K562 (cell line): Measurements from ENCODE around the gene SACM1L. TPM values are rescaled to one million over a fixed set of nuclear protein-coding genes. Genes with fewer than 3 reads are reported as not detected.

ENCODE experiments used
- ATAC-seq: fragments of 200-7000 bp; cut with Tn5 transposase; 3 replicates; pipeline ENCODE4 v1.9.1; 2020; ENCODE audit warnings: moderate library complexity
- BruUV-seq: library from RNA; stranded (reverse); fragments of 400-500 nt; replicated peaks from 2 replicates; lab custom pipeline; 2021; lab: Mats Ljungman, UMichigan
- CTCF ChIA-PET: fragments of 300-600 bp; formaldehyde crosslinking; extraction: SDS; loops from one replicate; lab custom pipeline; 2021; ENCODE audit warnings: low intra/inter-chr PET ratio; lab: Yijun Ruan, JAX
- POLR2A ChIA-PET: fragments of 300-600, 350-650 bp; sonication (Branson Sonifier 250); formaldehyde crosslinking; extraction: SDS; loops from one replicate; lab custom pipeline; 2021; ENCODE audit warnings: antibody characterized with exemption, inconsistent platforms; lab: Yijun Ruan, JAX
- DNase-seq, 4 experiments: peaks; one replicate each; pipeline versions ENCODE4 v3.0.0 to v3.0.0-alpha.2; 2011 to 2018; ENCODE audit warnings: low spot score in 3 of 4, mixed read lengths in 3 of 4; ENCODE audit errors: extremely low read depth in 1 of 4
- FAIRE-seq: peaks from 2 replicates; lab custom pipeline; 2011; peaks lifted over from hg19 to GRCh38; lab: Jason Lieb, UNC
- H2AFZ ChIP-seq: 2 replicates; pipeline ENCODE4 v1.6.0; 2011; ENCODE audit warnings: low read depth, low read length, control low read depth, inconsistent platforms
- H3K27ac ChIP-seq: fragments of 200-600 bp; 3 replicates; pipeline ENCODE4 v1.8.0; 2011; ENCODE audit warnings: low read depth, mild to moderate bottlenecking, control low read depth, inconsistent platforms, low read length, moderate library complexity, mixed read lengths; ENCODE audit errors: extremely low read depth
- H3K27me3 ChIP-seq, 2 experiments: fragments of 300-600 bp in 1 of 2; 2 replicates in 1 of 2; 3 replicates in 1 of 2; pipeline versions ENCODE4 v1.6.0 to v1.8.0; 2011; ENCODE audit warnings: inconsistent platforms in 2 of 2, low read length in 2 of 2, mild to moderate bottlenecking in 1 of 2, mixed read lengths in 1 of 2, moderate library complexity in 1 of 2; ENCODE audit not compliant: control insufficient read depth in 2 of 2, insufficient read depth in 2 of 2
- H3K36me3 ChIP-seq: fragments of 300-600 bp; 3 replicates; pipeline ENCODE4 v1.8.0; 2011; ENCODE audit warnings: mild to moderate bottlenecking, low read length, inconsistent platforms; ENCODE audit not compliant: control insufficient read depth, insufficient read depth
- H3K4me1 ChIP-seq, 2 experiments: fragments of 200-600 bp in 1 of 2; replicated peaks in 1 of 2; 2 replicates in 1 of 2; 3 replicates in 1 of 2; pipeline versions ENCODE4 v1.5.1 to v1.8.0; 2011; ENCODE audit warnings: inconsistent platforms in 2 of 2, low read length in 2 of 2, mild to moderate bottlenecking in 1 of 2, mixed read lengths in 1 of 2, moderate library complexity in 1 of 2; ENCODE audit not compliant: control insufficient read depth in 2 of 2, insufficient read depth in 2 of 2
- H3K4me2 ChIP-seq: 2 replicates; pipeline ENCODE4 v1.6.1; 2011; ENCODE audit warnings: low read length, control low read depth, inconsistent platforms, mixed read lengths; ENCODE audit not compliant: insufficient read depth
- H3K4me3 ChIP-seq: fragments of 200-600 bp; sonication (generic), shearing (Covaris generic); 2 replicates; pipeline ENCODE4 v1.5.1; 2016; ENCODE audit warnings: control low read depth, inconsistent platforms
- H3K79me2 ChIP-seq: fragments of 200-600 bp; 3 replicates; pipeline ENCODE4 v1.8.0; 2011; ENCODE audit warnings: low read length, inconsistent platforms; ENCODE audit not compliant: control insufficient read depth, insufficient read depth
- H3K9ac ChIP-seq, 2 experiments: 2 replicates each; pipeline versions ENCODE4 v1.6.0 to v1.6.1; 2011; ENCODE audit warnings: low read depth in 2 of 2, low read length in 2 of 2, control low read depth in 1 of 2, inconsistent platforms in 1 of 2, mild to moderate bottlenecking in 1 of 2, mixed read lengths in 1 of 2; ENCODE audit not compliant: insufficient read depth in 1 of 2
- H3K9me1 ChIP-seq: one replicate; pipeline ENCODE4 v1.6.0; 2011; ENCODE audit warnings: inconsistent platforms, mild to moderate bottlenecking, low read length, moderate library complexity; ENCODE audit not compliant: control insufficient read depth, insufficient read depth
- H3K9me3 ChIP-seq: replicated peaks from 2 replicates; pipeline ENCODE4 v1.5.1; 2011; ENCODE audit warnings: low read depth, low read length, inconsistent platforms; ENCODE audit not compliant: control insufficient read depth, insufficient read depth
- H4K20me1 ChIP-seq: replicated peaks from 2 replicates; pipeline ENCODE4 v1.6.1; 2011; ENCODE audit warnings: low read length, inconsistent platforms, mixed read lengths; ENCODE audit not compliant: control insufficient read depth, insufficient read depth
- EP300 ChIP-seq: IDR thresholded peaks from 2 replicates; pipeline ENCODE4 v1.6.1; 2012; ENCODE audit warnings: low read length, improper control_type of control experiment
- HDAC8 ChIP-seq: fragments of 450-650 bp; IDR thresholded peaks from 2 replicates; pipeline ENCODE4 v1.6.1; 2016; ENCODE audit warnings: mild to moderate bottlenecking, missing genetic modification characterization, moderate library complexity, missing compliant biosample characterization
- HNRNPH1 ChIP-seq: fragments of 200-400 bp; formaldehyde crosslinking; optimal IDR thresholded peaks from 2 replicates; pipeline ENCODE3; 2017; ENCODE audit warnings: low read depth, mild to moderate bottlenecking, low read length, moderate library complexity
- NBN ChIP-seq: fragments of 450-650 bp; IDR thresholded peaks from 2 replicates; pipeline ENCODE4 v1.6.1; 2016; ENCODE audit warnings: low read depth, mild to moderate bottlenecking
- PURB ChIP-seq: sonication (generic); formaldehyde crosslinking; IDR thresholded peaks from 2 replicates; pipeline ENCODE4 v1.9.0; 2021; ENCODE audit warnings: low read depth, mild to moderate bottlenecking, missing genetic modification reagents
- SRSF9 ChIP-seq: fragments of 200-400 bp; formaldehyde crosslinking; IDR thresholded peaks from 2 replicates; pipeline ENCODE4 v1.6.1; 2017; ENCODE audit warnings: low read depth, low read length, borderline replicate concordance
- THRAP3 ChIP-seq: fragments of 450-650 bp; IDR thresholded peaks from 2 replicates; pipeline ENCODE4 v1.6.1; 2016; ENCODE audit warnings: mild to moderate bottlenecking, inconsistent platforms, borderline replicate concordance
- ZNF586 ChIP-seq: fragments of 450-650 bp; formaldehyde crosslinking; conservative IDR thresholded peaks from 2 replicates; pipeline ENCODE4 v1.4.0; 2020; ENCODE audit warnings: mild to moderate bottlenecking, moderate library complexity
- WGBS: fragments of 100-300 bp; shearing (Covaris generic); methylation state at CpG from one replicate; pipeline ENCODE4 v1.1.6; 2016; ENCODE audit warnings: low coverage, mixed read lengths; ENCODE audit not compliant: insufficient coverage; ENCODE audit errors: missing lambda C conversion rate; 5-methylcytosine and 5-hydroxymethylcytosine counted together
- in situ Hi-C: fragments of 300-500 bp; cut with MboI; formaldehyde crosslinking; loops from 4 replicates; pipeline ENCODE4 v1.15.0; 2018; ENCODE audit warnings: inconsistent platforms, mixed read lengths
- intact Hi-C: fragments of 100-400 bp; cut with micrococcal nuclease; formaldehyde crosslinking; loops from 2 replicates; pipeline ENCODE4 v1.14.2; 2022
- polyA plus RNA-seq, 8 experiments: library from polyadenylated mRNA; depleted of rRNA in 4 of 8; stranded (reverse) in 5 of 8; unstranded in 3 of 8; fragments of >200 nt; fragmentation: Nextera tagmentation in 2 of 8; fragmentation: Illumina TruSeq in 1 of 8; extraction: Ambion mirVana in 2 of 8; extraction: Trizol in 1 of 8; gene quantifications; 2 replicates each; pipeline versions ENCODE4 v1.2.1 to v1.2.3, GENCODE V29; 2011 to 2014; ENCODE audit warnings: inconsistent platforms in 1 of 8, missing spikeins in 1 of 8
- total RNA-seq, 7 experiments: library from RNA; depleted of rRNA in 6 of 7; stranded (reverse); fragments of >200 nt in 6 of 7; fragmentation: Illumina TruSeq in 2 of 7; extraction: Trizol in 2 of 7; gene quantifications; 2 replicates each; pipeline versions ENCODE4 v1.2.1 to v1.2.3, GENCODE V29; 2011 to 2021; ENCODE audit warnings: low replicate concordance in 1 of 7
- TF ChIP-seq, protein P1 (sequence below): fragments of 450-650 bp; IDR thresholded peaks from 2 replicates; pipeline ENCODE4 v1.6.1; 2016; ENCODE audit warnings: borderline replicate concordance
- TF ChIP-seq, protein P2 (sequence below): sonication (generic); formaldehyde crosslinking; IDR thresholded peaks from 2 replicates; pipeline ENCODE4 v1.8.1; 2023; ENCODE audit warnings: mild to moderate bottlenecking, missing genetic modification reagents

The SACM1L gene
- total and polyA plus RNA-seq, 9 of the 15 experiments (the other 6 are each of a cell fraction or from before 2014, with no cell fraction given): 25.7 to 67.2 (median 40.3) TPM

DNA sequence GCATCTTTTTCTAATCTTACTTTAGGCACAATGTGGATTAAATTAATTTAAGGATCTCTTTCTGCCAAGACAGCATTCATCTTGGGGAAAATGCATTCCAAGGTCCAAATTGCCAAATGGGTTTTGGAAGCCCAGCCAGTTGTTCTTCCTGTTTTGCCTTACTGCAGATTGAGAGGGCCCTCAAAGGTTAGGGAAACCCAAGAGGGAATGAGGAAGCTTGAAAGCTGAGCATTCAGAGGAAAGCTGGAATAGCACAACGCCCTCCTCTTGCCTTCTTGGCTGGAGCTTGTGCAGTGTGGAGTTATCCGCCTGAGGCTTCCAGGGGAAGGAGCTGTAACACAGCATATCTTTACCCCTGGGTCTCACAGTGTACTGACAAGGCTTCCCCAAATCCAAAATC, 18.2 kb upstream of the SACM1L start:
- no peaks in the 10 kb centered on the region for H4K20me1 ChIP-seq
- POLR2A ChIA-PET: interaction anchor here (0.8 kb wide), 1 partner anchor 47 kb away, joined by 3 read pairs; no protein-coding TSS in a partner anchor
- H3K79me2 ChIP-seq: no peaks in the 10 kb centered on the region
- no peaks in the 10 kb centered on the region for H3K9me3 ChIP-seq
- DNase-seq: no peak
- H3K27ac ChIP-seq: no peak overlapping the region
- H3K9me1 ChIP-seq: no peaks in the 10 kb centered on the region
- no peak for ATAC-seq
- no peak for TF ChIP-seq HDAC8 (tag)
- TF ChIP-seq, protein P1, sequence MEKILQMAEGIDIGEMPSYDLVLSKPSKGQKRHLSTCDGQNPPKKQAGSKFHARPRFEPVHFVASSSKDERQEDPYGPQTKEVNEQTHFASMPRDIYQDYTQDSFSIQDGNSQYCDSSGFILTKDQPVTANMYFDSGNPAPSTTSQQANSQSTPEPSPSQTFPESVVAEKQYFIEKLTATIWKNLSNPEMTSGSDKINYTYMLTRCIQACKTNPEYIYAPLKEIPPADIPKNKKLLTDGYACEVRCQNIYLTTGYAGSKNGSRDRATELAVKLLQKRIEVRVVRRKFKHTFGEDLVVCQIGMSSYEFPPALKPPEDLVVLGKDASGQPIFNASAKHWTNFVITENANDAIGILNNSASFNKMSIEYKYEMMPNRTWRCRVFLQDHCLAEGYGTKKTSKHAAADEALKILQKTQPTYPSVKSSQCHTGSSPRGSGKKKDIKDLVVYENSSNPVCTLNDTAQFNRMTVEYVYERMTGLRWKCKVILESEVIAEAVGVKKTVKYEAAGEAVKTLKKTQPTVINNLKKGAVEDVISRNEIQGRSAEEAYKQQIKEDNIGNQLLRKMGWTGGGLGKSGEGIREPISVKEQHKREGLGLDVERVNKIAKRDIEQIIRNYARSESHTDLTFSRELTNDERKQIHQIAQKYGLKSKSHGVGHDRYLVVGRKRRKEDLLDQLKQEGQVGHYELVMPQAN: no peak
- no peak for TF ChIP-seq EP300
- no peak for TF ChIP-seq THRAP3
- TF ChIP-seq ZNF586 (CRISPR knock-in tag): no peak
- no peak for TF ChIP-seq SRSF9
- no peak for TF ChIP-seq PURB (CRISPR knock-in tag)
- TF ChIP-seq HNRNPH1: no peak
- TF ChIP-seq, protein P2, sequence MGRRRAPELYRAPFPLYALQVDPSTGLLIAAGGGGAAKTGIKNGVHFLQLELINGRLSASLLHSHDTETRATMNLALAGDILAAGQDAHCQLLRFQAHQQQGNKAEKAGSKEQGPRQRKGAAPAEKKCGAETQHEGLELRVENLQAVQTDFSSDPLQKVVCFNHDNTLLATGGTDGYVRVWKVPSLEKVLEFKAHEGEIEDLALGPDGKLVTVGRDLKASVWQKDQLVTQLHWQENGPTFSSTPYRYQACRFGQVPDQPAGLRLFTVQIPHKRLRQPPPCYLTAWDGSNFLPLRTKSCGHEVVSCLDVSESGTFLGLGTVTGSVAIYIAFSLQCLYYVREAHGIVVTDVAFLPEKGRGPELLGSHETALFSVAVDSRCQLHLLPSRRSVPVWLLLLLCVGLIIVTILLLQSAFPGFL (CRISPR knock-in tag): no peak
- TF ChIP-seq NBN: no peak
- TF ChIP-seq, all 486 proteins: peak for 0
- Histone ChIP-seq H3K36me3 (peaks cover 85% of the 10 kb centered on the region), H3K9ac (no peak overlapping the region), H2AFZ (no peak overlapping the region), H3K27me3 (no peaks in the 10 kb centered on the region), H3K4me1 (peaks cover 0 to 24% of the 10 kb centered on the region in 2 experiments; a peak in 4 of 5 replicates), H3K4me3 (no peak overlapping the region), H3K4me2 (no peak overlapping the region)
- no TSS peak for BruUV-seq
- intact Hi-C loops (no loop called here), in situ Hi-C loops (no loop called here)
- CTCF ChIA-PET: no interaction called here
- 79% methylated on average over 2 of the region's 2 CpGs for WGBS
- no peak for FAIRE-seq
